GM18870 (cell line): Measurements from ENCODE around the gene CNTNAP5.
"Not testable (repeated sequence)": the region's sequence is repeated elsewhere in the genome, so short reads cannot be mapped to it uniquely, and the experiment has no call there.

Experiments used
- ATAC-seq: cut with Tn5 transposase; IDR thresholded peaks from one replicate; pipeline ENCODE4 v1.9.1; 2021; ENCODE audit warnings: moderate library complexity; ENCODE audit not compliant: unreplicated experiment

Gene CNTNAP5

GRCh38 chr2:124402274-124402673 lies 377.2 kb downstream of the CNTNAP5 start:
- ATAC-seq, result no peak

DNA sequence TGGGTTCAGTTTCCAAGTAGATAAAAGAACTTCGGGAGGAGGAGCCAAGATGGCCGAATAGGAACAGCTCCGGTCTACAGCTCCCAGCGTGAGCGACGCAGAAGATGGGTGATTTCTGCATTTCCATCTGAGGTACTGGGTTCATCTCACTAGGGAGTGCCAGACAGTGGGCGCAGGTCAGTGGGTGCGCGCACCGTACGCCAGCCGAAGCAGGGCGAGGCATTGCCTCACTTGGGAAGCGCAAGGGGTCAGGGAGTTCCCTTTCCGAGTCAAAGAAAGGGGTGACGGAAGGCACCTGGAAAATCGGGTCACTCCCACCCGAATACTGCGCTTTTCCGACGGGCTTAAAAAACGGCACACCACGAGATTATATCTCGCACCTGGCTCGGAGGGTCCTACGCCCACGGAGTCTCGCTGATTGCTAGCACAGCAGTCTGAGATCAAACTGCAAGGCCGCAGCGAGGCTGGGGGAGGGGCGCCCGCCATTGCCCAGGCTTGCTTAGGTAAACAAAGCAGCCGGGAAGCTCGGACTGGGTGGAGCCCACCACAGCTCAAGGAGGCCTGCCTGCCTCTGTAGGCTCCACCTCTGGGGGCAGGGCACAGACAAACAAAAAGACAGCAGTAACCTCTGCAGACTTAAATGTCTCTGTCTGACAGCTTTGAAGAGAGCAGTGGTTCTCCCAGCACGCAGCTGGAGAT lies 382.9 kb downstream of the CNTNAP5 start:
- ATAC-seq, result not testable (repeated sequence)

GRCh38 chr2:124424074-124424473 lies 399.0 kb downstream of the CNTNAP5 start:
- no peak for ATAC-seq

DNA sequence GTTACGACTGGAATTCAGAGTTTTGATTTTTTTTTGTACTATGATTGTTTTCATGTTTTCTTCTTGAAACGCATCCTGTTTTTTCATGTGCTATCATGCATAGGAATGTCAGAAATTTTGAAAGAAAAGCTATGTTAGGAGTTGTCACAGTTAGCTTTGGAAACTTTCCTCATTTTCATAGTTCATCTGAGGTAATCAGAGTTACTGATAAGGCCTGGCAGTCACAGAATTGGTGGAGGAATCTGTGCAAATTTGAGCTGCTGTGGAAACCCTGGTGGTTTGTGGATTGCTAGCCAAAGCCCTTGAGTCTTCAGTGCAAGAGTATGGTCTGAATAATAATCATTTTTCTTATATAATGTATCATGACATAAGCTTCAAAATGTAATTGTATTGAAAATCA lies 401.0 kb downstream of the CNTNAP5 start:
- ATAC-seq, result no peak

DNA sequence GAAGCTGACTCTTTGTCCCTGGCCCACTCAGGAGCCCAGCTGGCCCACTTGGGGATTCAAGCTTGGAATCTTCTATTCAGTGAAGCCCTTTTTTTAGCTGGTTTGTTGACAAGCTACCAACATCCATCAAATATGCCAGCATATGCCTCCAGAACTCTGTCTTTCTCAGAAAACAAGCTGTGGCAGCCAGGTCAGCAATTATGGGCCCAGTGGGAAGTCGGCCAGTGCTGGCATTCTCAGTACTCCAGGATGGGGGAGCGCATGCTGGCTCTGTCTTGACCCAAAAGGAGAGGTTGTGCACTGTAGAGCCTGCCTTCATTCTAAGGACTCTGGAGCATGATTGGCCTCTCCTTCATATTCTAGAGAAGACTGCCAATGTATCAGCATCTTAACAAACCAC lies 401.5 kb downstream of the CNTNAP5 start:
- ATAC-seq, result no peak

DNA sequence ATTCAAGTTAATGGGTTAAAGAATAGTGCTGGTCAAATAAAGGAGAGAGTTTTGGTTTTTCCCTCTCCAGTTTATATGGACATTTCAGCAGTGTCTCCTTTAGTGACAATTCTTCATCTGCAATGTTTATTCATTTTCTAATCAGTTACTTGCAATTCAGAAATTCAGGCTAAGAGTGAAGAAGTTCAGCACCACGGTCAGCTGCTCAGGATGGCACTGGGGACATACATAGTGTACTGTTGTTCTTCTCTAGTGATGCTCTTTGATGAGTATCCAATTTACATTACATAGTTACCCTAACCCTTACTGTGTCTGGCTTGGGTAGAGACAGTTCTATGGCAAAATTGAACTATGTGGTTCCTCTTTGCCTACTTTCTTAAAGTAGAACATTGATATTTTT lies 412.7 kb downstream of the CNTNAP5 start:
- no peak for ATAC-seq

DNA sequence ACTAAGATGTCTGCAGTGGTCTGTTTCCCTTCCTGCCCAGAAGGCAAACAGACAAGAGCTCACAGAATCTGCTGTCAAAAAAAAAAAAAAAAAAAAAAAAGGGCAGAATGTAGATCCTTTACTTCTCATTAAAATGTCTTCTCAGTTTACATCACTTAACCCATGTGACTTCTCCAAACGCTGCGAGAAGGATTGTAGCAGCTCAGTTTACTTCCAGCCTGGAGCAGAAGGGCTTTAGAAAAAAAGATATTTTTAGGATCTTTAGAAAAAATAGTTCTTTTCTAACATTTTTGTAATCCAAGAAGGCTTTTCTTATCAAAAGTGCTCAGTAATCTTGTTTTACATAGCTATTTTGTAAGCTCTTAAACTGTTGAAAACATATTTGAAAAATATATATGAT lies 425.4 kb downstream of the CNTNAP5 start:
- no peak for ATAC-seq

GRCh38 chr2:124476291-124476690 lies 451.2 kb downstream of the CNTNAP5 start:
- ATAC-seq, result no peak

DNA sequence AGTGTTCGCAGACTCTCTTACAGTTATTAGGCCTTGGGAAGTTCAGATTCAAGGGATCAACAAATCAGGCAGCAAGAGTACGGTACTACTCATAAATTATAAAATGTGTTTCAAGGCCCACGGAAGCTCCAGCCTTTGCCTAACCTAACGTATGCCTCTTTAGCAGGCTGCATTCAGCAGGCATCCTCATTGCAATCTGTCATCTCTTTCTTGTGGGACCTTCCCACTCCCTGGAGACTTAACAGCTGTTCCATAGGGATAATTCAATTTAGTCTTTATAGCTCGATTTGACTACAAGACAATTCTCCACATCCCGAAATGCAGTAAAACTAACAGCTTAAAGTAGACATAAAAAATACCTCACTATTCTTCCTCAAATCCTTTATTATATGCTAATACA lies 453.7 kb downstream of the CNTNAP5 start:
- ATAC-seq, result no peak

GRCh38 chr2:124480958-124481357 lies 455.9 kb downstream of the CNTNAP5 start:
- ATAC-seq, result no peak

DNA sequence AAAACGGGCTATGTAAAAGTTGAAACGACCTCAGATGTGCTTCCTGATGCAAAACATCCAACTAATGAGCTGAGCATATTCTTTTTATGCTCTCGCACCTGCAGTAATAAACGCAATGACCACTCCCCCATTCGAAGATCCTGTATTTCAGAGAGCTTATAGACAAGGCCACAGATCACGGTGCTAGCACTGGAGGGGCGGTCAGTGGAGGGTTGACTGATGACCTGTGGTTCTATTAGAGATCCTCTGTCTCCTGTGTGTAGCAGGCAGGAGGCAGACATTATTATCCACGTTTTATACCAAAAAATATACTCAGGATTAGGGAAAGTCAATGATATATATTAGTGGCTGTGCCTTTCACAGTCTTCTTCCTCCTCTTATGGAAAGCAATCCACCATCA lies 457.0 kb downstream of the CNTNAP5 start:
- ATAC-seq, result no peak

- ATAC-seq, result no peak
These were observed 457.5 kb downstream of the CNTNAP5 start for GRCh38 chr2:124482551-124482950.

DNA sequence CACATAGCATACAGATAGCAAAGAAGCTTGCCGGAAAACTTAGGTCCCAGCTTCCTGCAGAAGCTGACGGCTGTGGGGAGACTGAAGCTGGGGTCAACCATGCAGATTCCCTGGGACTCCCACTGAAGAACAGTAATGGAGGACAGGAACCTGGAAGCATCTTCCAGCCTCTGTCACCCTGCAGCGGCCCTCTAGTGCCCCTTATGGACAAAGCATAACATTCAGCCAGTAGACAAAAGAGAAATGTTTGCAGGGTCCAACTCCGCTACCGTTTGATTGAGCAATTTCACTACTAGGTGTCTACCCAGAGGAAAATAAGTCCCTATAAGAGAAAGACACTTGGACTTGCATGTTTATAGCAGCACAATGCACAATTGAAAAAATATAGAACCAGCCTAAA lies 460.6 kb downstream of the CNTNAP5 start:
- no peak for ATAC-seq

GRCh38 chr2:124489686-124490085 lies 464.6 kb downstream of the CNTNAP5 start:
- no peak for ATAC-seq

DNA sequence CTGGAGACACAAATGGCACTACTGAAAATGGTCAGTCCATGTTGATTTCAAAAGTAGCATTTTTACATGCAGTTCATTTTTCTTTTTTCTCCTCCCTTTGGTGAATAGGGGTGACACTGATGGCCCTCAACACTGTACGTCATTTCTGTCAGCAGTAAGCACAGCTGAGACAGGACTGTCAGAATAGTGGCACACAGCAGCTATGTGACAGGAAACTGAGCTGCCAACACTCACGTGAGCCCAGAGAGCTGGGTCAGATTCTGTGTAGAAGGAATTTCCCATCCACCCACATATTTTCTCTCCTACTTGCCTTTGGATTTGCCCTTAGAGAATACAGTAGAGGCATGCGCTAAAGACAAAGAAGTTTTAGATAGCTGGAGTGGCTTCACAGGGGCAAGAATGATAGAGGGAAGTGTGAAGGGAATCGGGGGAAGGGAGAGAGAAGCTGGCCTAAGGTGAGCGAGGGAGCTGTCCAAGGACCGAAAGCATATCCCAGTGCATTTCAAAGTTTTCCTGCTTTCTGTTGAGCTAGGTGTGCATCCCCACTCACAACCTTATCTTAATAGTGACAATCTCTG lies 476.6 kb downstream of the CNTNAP5 start:
- ATAC-seq, result no peak

DNA sequence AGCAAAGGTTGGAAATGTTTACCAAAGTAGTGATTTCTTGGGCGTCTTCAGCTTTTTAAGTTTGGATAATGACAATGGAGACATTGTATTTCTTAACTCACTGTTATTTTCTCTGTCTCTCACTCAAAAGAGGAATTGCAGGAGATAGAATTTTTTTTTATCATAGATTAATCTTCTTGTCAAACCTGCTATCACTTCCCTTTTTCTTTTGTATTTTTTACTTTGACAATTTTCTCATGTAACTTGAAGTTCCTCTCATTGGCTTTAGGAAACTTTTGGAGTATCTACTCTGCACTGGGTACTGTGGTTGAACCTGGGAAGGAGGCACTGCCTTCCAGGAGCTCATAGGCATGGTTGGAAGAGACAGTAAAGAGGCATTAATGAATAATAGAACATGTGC lies 489.1 kb downstream of the CNTNAP5 start:
- ATAC-seq, result no peak

GRCh38 chr2:124520953-124521352 lies 495.9 kb downstream of the CNTNAP5 start:
- no peak for ATAC-seq

DNA sequence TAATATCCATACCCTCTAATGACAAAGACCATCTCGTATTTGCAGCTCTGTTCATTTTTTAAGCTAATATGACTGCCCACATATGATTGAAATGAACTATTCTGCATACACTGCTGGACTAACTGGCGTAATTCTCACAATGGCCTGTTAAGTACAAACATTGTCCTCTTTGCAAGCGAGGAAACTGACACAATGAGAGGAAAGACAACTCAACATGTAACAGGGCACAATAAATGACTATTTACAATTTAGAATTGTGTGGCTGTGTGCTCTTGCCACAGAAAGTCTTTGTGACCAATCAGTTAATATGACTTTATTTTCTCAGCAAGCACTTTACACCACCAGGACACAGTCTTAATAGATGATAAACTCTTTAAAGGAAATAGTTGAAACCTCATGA lies 498.0 kb downstream of the CNTNAP5 start:
- no peak for ATAC-seq

DNA sequence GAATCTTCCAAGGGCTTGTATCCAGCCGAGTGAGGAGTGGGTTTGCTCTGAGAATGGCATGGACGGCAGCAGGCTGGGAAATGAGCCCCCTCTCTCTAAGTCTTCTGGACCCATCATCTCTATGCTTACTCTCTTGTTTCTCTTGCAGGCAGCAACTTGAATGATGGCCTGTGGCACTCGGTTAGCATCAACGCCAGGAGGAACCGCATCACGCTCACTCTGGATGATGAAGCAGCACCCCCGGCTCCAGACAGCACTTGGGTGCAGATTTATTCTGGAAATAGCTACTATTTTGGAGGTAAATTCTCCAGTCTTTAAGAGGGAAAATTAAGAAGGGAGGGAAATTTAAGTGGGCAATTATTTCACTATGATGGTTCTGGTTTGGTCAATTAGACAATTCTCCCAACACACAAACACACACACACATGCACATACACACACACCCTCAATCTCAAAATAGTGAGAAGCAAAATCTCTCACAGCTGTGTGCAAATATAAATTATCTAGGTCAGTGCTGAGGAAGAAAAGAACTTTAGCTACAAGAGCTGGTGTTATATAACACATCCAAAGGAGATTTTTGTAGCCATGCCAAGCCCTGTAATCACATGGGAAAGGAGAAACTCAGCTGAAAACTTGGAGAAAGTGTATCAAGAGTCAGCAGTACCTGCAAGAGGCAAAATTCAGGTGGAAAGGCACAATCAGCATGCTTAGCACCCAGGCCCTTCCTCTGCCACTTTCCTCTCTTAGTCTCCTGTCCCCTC lies 499.2 kb downstream of the CNTNAP5 start:
- no peak for ATAC-seq

- ATAC-seq, result no peak
These were observed 501.1 kb downstream of the CNTNAP5 start for GRCh38 chr2:124526221-124526620.

GRCh38 chr2:124530203-124530602 lies 505.1 kb downstream of the CNTNAP5 start:
- ATAC-seq, result no peak

GRCh38 chr2:124533226-124533954 lies 508.3 kb downstream of the CNTNAP5 start:
- no peak for ATAC-seq
